GM21423 (cell line): ENCODE data around the gene EMP3.
A peak's percentile ranks its signal among the peaks of the same experiment; 100 is the strongest.

Experiments
- ATAC-seq: cut with Tn5 transposase; IDR thresholded peaks from one replicate; pipeline ENCODE4 v1.9.1; 2021; ENCODE audit warnings: mild to moderate bottlenecking, moderate library complexity; ENCODE audit not compliant: unreplicated experiment

EMP3 gene

GRCh38 chr19:48342841-48343540 lies 17.6 kb downstream of the EMP3 start:
- no peak for ATAC-seq

DNA sequence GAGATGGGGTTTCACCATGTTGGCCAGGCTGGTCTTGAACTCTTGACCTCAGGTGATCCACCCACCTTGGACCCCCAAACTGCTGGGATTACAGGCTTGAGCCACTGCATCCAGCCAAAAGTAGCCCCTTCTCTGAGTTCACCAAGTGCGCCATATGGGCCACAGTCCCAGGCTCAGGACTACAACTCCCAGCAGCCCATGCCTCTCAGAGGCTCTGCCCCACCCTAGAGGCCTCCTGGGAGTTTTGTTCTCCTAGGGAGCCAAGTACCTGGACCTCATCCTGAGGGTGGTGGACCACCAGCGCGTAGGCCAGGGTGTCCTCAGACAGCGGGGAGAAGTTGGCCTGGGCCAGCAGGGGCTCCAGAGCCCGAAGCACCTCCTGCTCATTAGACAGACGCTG lies 19.5 kb downstream of the EMP3 start:
- ATAC-seq, result no peak

DNA sequence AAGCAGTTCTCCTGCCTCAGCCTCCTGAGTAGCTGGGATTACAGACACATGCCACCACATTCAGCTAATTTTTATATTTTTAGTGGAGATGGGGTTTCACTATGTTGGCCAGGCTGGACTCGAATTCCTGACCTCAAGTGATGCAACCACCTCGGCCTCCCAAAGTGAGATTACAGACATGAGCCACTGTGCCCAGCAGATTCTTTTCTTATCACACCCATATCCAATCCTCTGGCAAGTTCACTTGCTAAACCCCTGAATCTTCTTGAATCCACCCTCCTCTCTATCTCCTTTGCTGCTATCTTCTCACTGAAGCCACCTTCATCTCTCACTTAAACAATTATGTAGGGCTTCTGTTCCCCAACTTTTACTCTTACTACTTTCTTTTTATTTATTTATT lies 20.8 kb downstream of the EMP3 start:
- no peak for ATAC-seq

DNA sequence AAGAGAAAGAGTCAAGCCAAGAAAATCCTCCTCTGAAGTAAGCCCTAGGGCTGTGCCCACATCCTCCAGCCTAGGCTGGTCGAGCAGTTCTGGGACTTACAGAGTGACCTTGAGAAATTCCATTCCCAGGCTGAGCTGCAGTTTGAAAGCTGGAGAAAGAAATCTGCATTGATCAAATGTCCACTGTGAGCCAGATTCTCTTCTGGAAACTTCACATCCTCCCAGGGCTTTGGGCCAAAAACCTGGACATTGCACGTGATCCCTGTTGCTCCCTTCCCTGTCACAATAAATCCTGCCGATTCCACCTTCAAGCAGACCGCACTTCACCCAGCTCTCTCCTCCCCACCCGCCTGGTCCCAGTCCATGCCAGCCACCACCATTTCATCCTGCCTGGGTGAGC lies 22.7 kb downstream of the EMP3 start:
- ATAC-seq, result no peak

- no peak for ATAC-seq
These were observed 23.4 kb downstream of the EMP3 start for GRCh38 chr19:48348737-48349136.

DNA sequence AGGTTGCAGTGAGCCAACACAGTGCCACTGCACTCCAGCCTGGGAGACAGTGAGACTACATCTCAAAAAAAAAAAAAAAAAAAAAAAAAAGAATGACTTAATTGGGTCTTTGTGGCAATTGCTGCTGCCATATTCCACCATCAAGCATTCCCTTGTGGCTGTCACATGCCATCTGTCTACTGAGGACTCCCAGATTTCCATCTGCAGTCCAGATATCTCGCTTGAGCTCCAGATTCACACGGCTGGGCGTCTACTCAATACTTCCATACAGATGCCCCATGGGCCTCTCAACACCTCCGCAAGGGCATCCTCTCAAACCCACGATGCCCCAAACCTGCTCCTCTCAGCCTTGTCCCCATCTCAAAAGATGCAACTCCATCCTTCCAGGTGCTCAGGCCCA lies 25.5 kb downstream of the EMP3 start:
- ATAC-seq, result no peak

GRCh38 chr19:48351341-48351752 lies 26.0 kb downstream of the EMP3 start:
- ATAC-seq, result no peak

GRCh38 chr19:48353677-48354076 lies 28.3 kb downstream of the EMP3 start:
- no peak for ATAC-seq

DNA sequence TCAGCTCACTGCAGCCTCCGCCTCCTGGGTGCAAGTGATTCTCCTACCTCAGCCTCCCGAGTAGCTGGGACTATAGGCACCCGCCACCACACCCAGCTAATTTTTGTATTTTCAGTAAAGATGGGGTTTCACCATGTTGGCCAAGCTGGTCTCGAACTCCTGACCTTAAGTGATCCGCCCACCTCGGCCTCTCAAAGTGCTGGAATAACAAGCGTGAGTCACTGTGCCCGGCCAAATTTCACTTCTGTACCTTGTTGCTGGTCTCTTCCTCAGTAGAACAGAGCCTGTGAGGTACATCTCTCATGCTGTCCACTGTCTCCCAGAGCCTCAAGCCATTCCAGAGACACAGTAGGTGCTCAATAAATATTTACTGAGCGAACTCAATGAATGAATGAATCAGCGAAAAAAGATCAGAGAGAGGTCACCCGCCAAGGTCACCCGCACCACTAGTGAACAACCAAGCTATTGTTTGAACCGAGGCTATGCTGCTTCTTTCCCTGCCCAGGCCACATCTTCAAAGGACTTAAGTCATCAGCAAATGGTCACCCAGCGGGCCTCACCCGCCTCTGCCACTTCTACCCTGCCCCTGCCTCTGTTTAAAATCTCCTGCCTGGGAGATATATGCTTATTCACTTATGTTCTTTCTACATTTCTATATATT lies 29.1 kb downstream of the EMP3 start:
- no peak for ATAC-seq

GRCh38 chr19:48355365-48355954 lies 30.1 kb downstream of the EMP3 start:
- ATAC-seq, result no peak

DNA sequence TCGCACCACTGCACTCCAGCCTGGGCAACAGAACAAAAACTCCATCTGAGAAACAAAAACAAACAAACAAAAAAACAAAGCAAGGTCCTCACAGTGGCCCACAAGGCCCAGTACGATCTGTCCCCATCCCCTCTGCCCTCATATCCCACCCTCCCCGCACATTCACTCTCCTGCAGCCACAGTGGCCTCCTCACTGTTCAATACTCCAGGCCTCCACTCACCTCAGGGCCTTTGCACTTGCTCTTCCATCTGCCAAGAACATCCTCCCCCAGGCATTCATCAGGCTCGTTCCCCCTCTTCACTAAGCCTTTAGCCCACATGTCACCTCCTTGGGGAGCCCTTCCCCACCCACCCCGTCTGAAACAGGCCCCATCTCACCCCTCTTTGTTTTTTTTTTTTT lies 33.8 kb downstream of the EMP3 start:
- no peak for ATAC-seq

- ATAC-seq, result no peak
These were observed 36.6 kb downstream of the EMP3 start for GRCh38 chr19:48361912-48362311.

GRCh38 chr19:48362716-48363499 lies 37.6 kb downstream of the EMP3 start:
- peak; percentile 43 for ATAC-seq

- peak; percentile 9 for ATAC-seq
These were observed 38.1 kb downstream of the EMP3 start for GRCh38 chr19:48363500-48363809.

- ATAC-seq, result peak; percentile 86
These were observed 38.7 kb downstream of the EMP3 start, which contains the start of the genes SYNGR4 and TMEM143 for GRCh38 chr19:48363810-48364597. Gene SYNGR4 (plus strand): TSS chr19:48364367. CDS start chr19:48365843, 1,476 bp downstream. Gene TMEM143 (minus strand): TSS chr19:48363940. CDS start chr19:48363920, 20 bp downstream.

- ATAC-seq, result no peak
These were observed 39.4 kb downstream of the EMP3 start for GRCh38 chr19:48364598-48365348.

- no peak for ATAC-seq
These were observed 40.2 kb downstream of the EMP3 start for GRCh38 chr19:48365602-48366001.

DNA sequence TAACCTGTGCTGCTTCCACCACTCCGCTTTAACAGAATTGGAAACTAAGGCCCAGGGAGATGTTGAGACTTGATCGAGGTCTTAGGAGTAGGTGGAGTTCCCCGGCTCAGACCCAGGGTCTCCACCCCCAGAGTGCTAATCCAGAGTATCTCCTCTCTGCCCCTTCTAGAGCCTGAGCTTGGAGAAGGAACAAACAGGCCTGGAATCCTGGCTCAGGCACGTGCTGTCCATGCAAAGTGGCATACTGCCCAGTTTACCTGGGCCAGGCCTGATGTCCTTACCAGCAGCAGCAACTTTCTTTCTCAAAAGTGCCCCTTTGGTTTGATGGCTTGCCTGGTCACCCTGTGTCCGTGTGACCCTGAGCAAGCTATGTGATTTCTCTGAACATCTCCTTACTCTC lies 42.5 kb downstream of the EMP3 start:
- no peak for ATAC-seq

- no peak for ATAC-seq
These were observed 43.6 kb downstream of the EMP3 start for GRCh38 chr19:48368936-48369335.

DNA sequence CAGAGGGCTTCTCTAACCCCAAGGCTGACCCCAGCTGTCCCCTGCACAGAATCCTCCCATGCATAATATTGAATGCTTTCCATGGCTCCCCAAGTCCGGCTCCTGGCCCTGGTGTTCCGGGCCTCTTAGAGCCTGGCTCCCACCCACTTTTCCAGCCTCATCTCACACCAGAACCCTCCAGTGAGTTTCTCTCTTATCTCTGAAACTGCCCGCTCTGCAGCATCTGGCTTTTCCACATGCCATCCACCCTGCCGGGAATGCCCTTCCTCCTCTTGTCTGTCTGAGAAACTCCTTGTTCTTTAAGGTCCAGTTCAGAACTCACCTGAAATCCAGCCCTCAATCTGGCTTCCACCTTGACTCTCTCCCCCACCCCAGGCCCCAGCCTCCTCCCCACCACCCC lies 45.6 kb downstream of the EMP3 start:
- no peak for ATAC-seq
